ENCODE results near the gene AGBL4. TPM values are rescaled to one million over a fixed set of nuclear protein-coding genes. Genes with fewer than 3 reads are reported as not detected.

Gene AGBL4
- polyA plus RNA-seq, 3 donors, result 0.93 to 1.3 (median 1.2) TPM

GRCh38 chr1:48767975-48768510 is 1255.7 kb downstream of the AGBL4 start:
- DNase-seq, result no peak

- no peak for DNase-seq
Observed at GRCh38 chr1:48765335-48765734, 1258.4 kb downstream of the AGBL4 start.

GRCh38 chr1:48761986-48762385 is 1261.8 kb downstream of the AGBL4 start:
- DNase-seq, result no peak

GRCh38 chr1:48761411-48761810 is 1262.3 kb downstream of the AGBL4 start:
- DNase-seq, result no peak

GRCh38 chr1:48760857-48761256 is 1262.9 kb downstream of the AGBL4 start:
- no peak for DNase-seq

- DNase-seq, result no peak
Observed at GRCh38 chr1:48758976-48759375, 1264.8 kb downstream of the AGBL4 start.

- DNase-seq, result no peak
Observed at GRCh38 chr1:48757363-48757762, 1266.4 kb downstream of the AGBL4 start.

- no peak for DNase-seq
Observed at GRCh38 chr1:48756683-48757316, 1267.0 kb downstream of the AGBL4 start.

GRCh38 chr1:48753293-48753692 is 1270.5 kb downstream of the AGBL4 start:
- DNase-seq, result no peak

GRCh38 chr1:48750109-48750508 is 1273.6 kb downstream of the AGBL4 start:
- DNase-seq, result no peak

GRCh38 chr1:48749068-48749467 is 1274.7 kb downstream of the AGBL4 start:
- no peak for DNase-seq

- no peak for DNase-seq
Observed at GRCh38 chr1:48746906-48747305, 1276.8 kb downstream of the AGBL4 start.

GRCh38 chr1:48744032-48744431 is 1279.7 kb downstream of the AGBL4 start:
- DNase-seq, result no peak

GRCh38 chr1:48743480-48743879 is 1280.3 kb downstream of the AGBL4 start:
- no peak for DNase-seq

- no peak for DNase-seq
Observed at GRCh38 chr1:48741380-48741779, 1282.4 kb downstream of the AGBL4 start.

- DNase-seq, result no peak
Observed at GRCh38 chr1:48740621-48741020, 1283.1 kb downstream of the AGBL4 start.

- no peak for DNase-seq
Observed at GRCh38 chr1:48739091-48739490, 1284.7 kb downstream of the AGBL4 start.

- DNase-seq, result no peak
Observed at GRCh38 chr1:48738356-48738755, 1285.4 kb downstream of the AGBL4 start.

- no peak for DNase-seq
Observed at GRCh38 chr1:48735796-48736195, 1288.0 kb downstream of the AGBL4 start.

GRCh38 chr1:48730164-48730910 is 1293.4 kb downstream of the AGBL4 start:
- no peak for DNase-seq

GRCh38 chr1:48728584-48728983 is 1295.2 kb downstream of the AGBL4 start:
- DNase-seq, result no peak

- DNase-seq, result no peak
Observed at GRCh38 chr1:48726557-48727215, 1297.1 kb downstream of the AGBL4 start.

GRCh38 chr1:48726139-48726538 is 1297.6 kb downstream of the AGBL4 start:
- no peak for DNase-seq

Measured in renal pelvis (tissue), 4 donors.